ENCODE results near the gene MYO5C.
A peak's percentile ranks its signal among the peaks of the same experiment; 100 is the strongest.

Gene MYO5C

DNA sequence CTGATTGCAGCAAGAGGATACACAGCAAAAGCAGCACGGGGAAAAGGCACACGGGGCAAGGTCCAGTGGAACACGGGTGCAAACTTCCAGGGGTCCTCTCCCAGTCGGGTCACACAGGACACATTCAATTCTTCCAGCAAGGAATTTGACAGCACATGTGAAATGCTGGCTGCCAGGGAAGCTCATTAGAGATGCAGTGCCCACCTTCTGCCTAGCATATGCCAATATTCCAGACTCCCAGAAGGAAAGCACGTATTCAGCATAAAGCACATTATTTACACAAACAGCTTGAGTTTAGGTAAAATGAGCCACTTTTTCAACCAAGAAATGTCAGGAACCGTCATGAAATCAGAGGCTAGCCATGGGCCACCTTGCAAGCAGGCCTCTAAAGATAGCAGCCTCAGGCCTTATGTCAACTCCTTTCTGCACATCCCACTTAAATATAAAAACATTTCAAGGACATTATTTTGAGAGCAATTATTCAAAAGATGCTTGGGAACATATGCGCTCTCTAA lies 19.3 kb downstream of the MYO5C start:
- TF ChIP-seq, protein P1, sequence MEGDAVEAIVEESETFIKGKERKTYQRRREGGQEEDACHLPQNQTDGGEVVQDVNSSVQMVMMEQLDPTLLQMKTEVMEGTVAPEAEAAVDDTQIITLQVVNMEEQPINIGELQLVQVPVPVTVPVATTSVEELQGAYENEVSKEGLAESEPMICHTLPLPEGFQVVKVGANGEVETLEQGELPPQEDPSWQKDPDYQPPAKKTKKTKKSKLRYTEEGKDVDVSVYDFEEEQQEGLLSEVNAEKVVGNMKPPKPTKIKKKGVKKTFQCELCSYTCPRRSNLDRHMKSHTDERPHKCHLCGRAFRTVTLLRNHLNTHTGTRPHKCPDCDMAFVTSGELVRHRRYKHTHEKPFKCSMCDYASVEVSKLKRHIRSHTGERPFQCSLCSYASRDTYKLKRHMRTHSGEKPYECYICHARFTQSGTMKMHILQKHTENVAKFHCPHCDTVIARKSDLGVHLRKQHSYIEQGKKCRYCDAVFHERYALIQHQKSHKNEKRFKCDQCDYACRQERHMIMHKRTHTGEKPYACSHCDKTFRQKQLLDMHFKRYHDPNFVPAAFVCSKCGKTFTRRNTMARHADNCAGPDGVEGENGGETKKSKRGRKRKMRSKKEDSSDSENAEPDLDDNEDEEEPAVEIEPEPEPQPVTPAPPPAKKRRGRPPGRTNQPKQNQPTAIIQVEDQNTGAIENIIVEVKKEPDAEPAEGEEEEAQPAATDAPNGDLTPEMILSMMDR (IDR thresholded peaks at IDR 0.05; ENCODE audit: poor library complexity, severe bottlenecking) = no peak
- peaks cover 84% of the 10 kb centered on the region for H3K36me3 ChIP-seq (ENCODE audit: low read depth)
- no peak for ATAC-seq (ENCODE audit: low read depth)

DNA sequence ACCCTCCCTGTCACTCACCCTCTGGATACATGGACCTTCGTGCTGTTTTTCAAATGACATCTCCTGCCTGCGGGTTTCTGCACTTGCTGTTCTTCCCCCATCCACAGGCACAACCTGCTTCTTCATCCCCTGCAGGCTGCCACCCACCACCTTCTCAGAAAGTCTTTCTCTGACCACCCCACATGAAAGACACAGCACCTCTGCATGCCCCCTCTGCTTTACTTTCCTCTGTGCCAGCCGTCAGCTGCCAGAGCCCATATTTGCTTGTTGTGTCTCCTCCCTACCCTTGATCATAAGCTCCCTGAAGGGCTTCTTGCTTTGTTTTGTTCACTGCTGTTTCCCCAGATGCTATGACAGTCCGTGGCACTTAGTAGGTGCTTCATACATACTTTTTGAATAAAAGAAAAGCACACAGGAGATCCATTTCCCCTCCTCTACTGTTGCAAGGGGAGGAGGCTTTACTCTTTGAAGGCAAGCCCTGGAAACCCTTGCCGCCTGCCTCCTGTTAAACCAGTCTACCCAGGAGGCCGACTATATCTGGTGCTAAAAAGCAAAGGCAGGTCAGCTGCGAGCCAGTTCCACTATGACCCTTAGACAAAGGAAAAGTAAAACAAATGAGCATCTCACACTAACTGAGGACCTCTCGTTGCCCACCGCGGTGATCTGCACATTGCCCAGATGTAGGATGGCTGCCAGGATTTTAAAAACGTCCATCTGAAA lies 31.9 kb downstream of the MYO5C start:
- Histone ChIP-seq H3K27ac (ENCODE audit: poor library complexity, severe bottlenecking) (no peak overlapping the region), H3K27me3 (ENCODE audit: insufficient read depth, poor library complexity, severe bottlenecking) (no peaks in the 10 kb centered on the region), H3K36me3 (ENCODE audit: low read depth) (peaks cover 61% of the 10 kb centered on the region), H3K9me3 (ENCODE audit: severe bottlenecking) (no peaks in the 10 kb centered on the region), H3K4me3 (ENCODE audit: severe bottlenecking) (no peak overlapping the region), H3K4me1 (ENCODE audit: insufficient read depth, poor library complexity, severe bottlenecking) (peaks cover 15% of the 10 kb centered on the region)
- DNase-seq (ENCODE audit: low spot score) (no peak), ATAC-seq (ENCODE audit: low read depth) (no peak)
- TF ChIP-seq, protein P1 (IDR thresholded peaks at IDR 0.05; ENCODE audit: poor library complexity, severe bottlenecking) = no peak

More for the DNA sequence above, 19.3 kb downstream of the MYO5C start:
- Histone ChIP-seq H3K4me3 (ENCODE audit: severe bottlenecking) (no peak overlapping the region), H3K4me1 (ENCODE audit: insufficient read depth, poor library complexity, severe bottlenecking) (no peaks in the 10 kb centered on the region), H3K9me3 (ENCODE audit: severe bottlenecking) (no peaks in the 10 kb centered on the region), H3K27ac (ENCODE audit: poor library complexity, severe bottlenecking) (no peak overlapping the region), H3K27me3 (ENCODE audit: insufficient read depth, poor library complexity, severe bottlenecking) (no peaks in the 10 kb centered on the region)
- no peak for DNase-seq (ENCODE audit: low spot score)

DNA sequence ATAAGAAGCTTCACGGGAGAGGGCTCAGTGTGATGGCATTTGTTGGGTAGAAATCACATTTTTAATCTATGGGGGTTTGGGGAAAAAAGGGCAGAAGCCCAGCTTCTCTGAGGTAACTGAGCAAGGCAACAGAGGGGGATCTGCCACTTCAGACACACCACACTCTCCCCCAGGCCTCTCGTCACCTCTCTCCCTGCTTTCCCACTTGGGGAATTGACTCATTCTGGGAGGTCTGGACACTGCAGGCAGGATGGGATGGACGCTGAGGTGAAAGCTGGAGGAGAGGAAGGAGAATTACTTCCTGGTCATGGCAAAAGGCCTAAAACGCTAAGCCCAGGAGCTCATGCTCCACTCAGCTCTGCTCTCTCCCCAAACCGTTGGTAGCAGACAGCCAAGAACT lies 33.2 kb downstream of the MYO5C start:
- no peak for ATAC-seq (ENCODE audit: low read depth)
- Histone ChIP-seq H3K27ac (ENCODE audit: poor library complexity, severe bottlenecking) (peak overlapping the region; percentile 58), H3K4me1 (ENCODE audit: insufficient read depth, poor library complexity, severe bottlenecking) (peaks cover 15% of the 10 kb centered on the region), H3K36me3 (ENCODE audit: low read depth) (peaks cover 47% of the 10 kb centered on the region), H3K4me3 (ENCODE audit: severe bottlenecking) (no peak overlapping the region), H3K9me3 (ENCODE audit: severe bottlenecking) (no peaks in the 10 kb centered on the region), H3K27me3 (ENCODE audit: insufficient read depth, poor library complexity, severe bottlenecking) (no peaks in the 10 kb centered on the region)
- TF ChIP-seq, protein P1 (IDR thresholded peaks at IDR 0.05; ENCODE audit: poor library complexity, severe bottlenecking) = no peak
- DNase-seq (ENCODE audit: low spot score) = no peak

DNA sequence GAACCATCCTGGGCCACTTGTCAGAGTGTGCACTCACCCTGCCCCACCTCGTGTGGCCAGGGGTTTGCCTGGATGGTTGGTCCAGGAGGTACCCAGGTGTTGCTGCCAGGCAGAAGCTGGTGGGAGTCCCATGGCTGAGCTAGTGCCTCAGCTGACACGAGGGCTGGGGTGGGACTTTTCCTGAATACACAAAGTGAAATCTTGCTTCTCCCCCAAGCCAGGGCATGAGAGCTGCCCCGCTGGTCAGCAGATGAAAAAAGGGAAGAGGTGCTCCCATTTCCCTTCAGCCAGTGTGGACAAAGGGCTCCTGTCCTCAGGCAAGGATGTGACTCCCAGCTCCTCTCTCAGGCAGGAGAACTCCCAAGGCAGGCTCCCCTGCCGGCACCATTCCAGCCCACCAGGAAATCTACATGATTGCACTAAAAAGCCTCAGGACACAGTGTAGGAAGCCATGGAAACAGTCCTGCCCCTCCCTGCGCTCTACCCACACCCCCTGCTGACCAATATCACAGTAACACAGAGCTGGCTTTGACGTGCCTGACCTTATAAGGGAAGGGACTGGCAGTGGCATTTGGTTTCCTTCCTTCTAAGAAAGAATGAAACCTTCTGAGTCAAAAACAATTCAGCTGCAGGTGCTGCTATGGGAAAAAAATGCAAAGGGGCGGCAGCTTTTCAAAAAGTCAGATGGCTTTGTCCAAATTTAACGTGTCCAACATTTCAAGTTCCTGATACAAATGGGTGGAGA lies 33.9 kb downstream of the MYO5C start:
- DNase-seq (ENCODE audit: low spot score) = peak; percentile 90
- Histone ChIP-seq H3K27ac (ENCODE audit: poor library complexity, severe bottlenecking) (peak overlapping the region; percentile 58), H3K36me3 (ENCODE audit: low read depth) (peaks cover 42% of the 10 kb centered on the region)

More for the DNA sequence above, 33.9 kb downstream of the MYO5C start:
- Histone ChIP-seq H3K27me3 (ENCODE audit: insufficient read depth, poor library complexity, severe bottlenecking) (no peaks in the 10 kb centered on the region), H3K9me3 (ENCODE audit: severe bottlenecking) (no peaks in the 10 kb centered on the region), H3K4me3 (ENCODE audit: severe bottlenecking) (no peak overlapping the region), H3K4me1 (ENCODE audit: insufficient read depth, poor library complexity, severe bottlenecking) (peaks cover 15% of the 10 kb centered on the region)
- TF ChIP-seq, protein P1 (IDR thresholded peaks at IDR 0.05; ENCODE audit: poor library complexity, severe bottlenecking) = peak; percentile 24
- peak; percentile 99 for ATAC-seq (ENCODE audit: low read depth)

Data from RWPE2 (cell line).